Neural cell (in vitro differentiated cells): ENCODE measurements around the gene SPATA6L. TPM values are rescaled to one million over a fixed set of nuclear protein-coding genes. Genes with fewer than 3 reads are reported as not detected.
A peak's percentile ranks its signal among the peaks of the same experiment; 100 is the strongest.

ENCODE experiments used
- H2AFZ ChIP-seq: fragments of 200-600, 300-800 bp; sonication (generic), shearing (Covaris generic); 2 replicates; pipeline ENCODE4 v1.6.0; 2014; ENCODE audit warnings: low read depth, mild to moderate bottlenecking, antibody characterized with exemption, low read length, moderate library complexity
- H3F3A ChIP-seq: fragments of 200-600 bp; shearing (Covaris generic); 2 replicates; pipeline ENCODE4 v1.6.1; 2016; ENCODE audit warnings: mild to moderate bottlenecking, moderate library complexity, mixed read lengths, antibody characterized with exemption, low read length; ENCODE audit not compliant: insufficient read depth, poor library complexity, severe bottlenecking
- H3K27ac ChIP-seq: fragments of 200-600, 300-800 bp; sonication (generic), shearing (Covaris generic); 2 replicates; pipeline ENCODE4 v1.5.1; 2014; ENCODE audit warnings: mild to moderate bottlenecking, low read length, moderate library complexity
- H3K27me3 ChIP-seq: fragments of 300-800, 200-600 bp; sonication (generic), shearing (Covaris generic); 2 replicates; pipeline ENCODE4 v1.6.0; 2014; ENCODE audit warnings: mild to moderate bottlenecking, low read depth, low read length, moderate library complexity; ENCODE audit not compliant: insufficient read depth
- H3K36me3 ChIP-seq: fragments of 300-800, 200-600 bp; sonication (generic), shearing (Covaris generic); 2 replicates; pipeline ENCODE4 v1.5.1; 2014; ENCODE audit warnings: mild to moderate bottlenecking, antibody characterized with exemption, low read length, moderate library complexity; ENCODE audit not compliant: insufficient read depth
- H3K4me2 ChIP-seq: fragments of 300-800, 200-600 bp; sonication (generic), shearing (Covaris generic); 2 replicates; pipeline ENCODE4 v1.6.0; 2014; ENCODE audit warnings: mild to moderate bottlenecking, low read length
- H3K4me3 ChIP-seq: fragments of 300-800, 200-600 bp; sonication (generic), shearing (Covaris generic); 2 replicates; pipeline ENCODE4 v1.5.1; 2014; ENCODE audit warnings: mild to moderate bottlenecking, low read length, moderate library complexity
- H3K79me2 ChIP-seq: fragments of 200-600 bp; shearing (Covaris generic); replicated peaks from 2 replicates; pipeline ENCODE4 v1.6.0; 2014; ENCODE audit warnings: mild to moderate bottlenecking, low read length, moderate library complexity; ENCODE audit not compliant: insufficient read depth
- H3K9ac ChIP-seq: fragments of 300-800, 200-600 bp; sonication (generic), shearing (Covaris generic); 2 replicates; pipeline ENCODE4 v1.6.1; 2016; ENCODE audit warnings: mild to moderate bottlenecking, low read length, mixed read lengths
- H3K9me2 ChIP-seq: fragments of 200-600 bp; shearing (Covaris generic); 2 replicates; pipeline ENCODE4 v1.6.1; 2016; ENCODE audit warnings: mild to moderate bottlenecking, low read length, mixed read lengths; ENCODE audit not compliant: insufficient read depth
- H3K9me3 ChIP-seq: fragments of 200-600, 300-800 bp; sonication (generic), shearing (Covaris generic); 2 replicates; pipeline ENCODE4 v1.6.1; 2016; ENCODE audit warnings: mild to moderate bottlenecking, mixed run types, low read length, moderate library complexity, mixed read lengths
- H4K20me1 ChIP-seq: fragments of 200-600 bp; shearing (Covaris generic); 2 replicates; pipeline ENCODE4 v1.6.1; 2016; ENCODE audit warnings: mild to moderate bottlenecking, mixed run types; ENCODE audit not compliant: insufficient read depth
- EP300 ChIP-seq: fragments of 450-650 bp; conservative IDR thresholded peaks from 2 replicates; pipeline ENCODE4 v1.6.1; 2014; ENCODE audit warnings: antibody characterized with exemption, mild to moderate bottlenecking, moderate library complexity; ENCODE audit not compliant: poor library complexity, severe bottlenecking
- EZH2 ChIP-seq: fragments of 200-600, 300-800 bp; shearing (Covaris generic), sonication (generic); IDR thresholded peaks from 2 replicates; pipeline ENCODE4 v1.6.1; 2014; ENCODE audit warnings: antibody characterized with exemption, low read length, borderline replicate concordance, mild to moderate bottlenecking; ENCODE audit not compliant: insufficient read depth, poor library complexity, severe bottlenecking
- MXI1 ChIP-seq: fragments of 450-650 bp; conservative IDR thresholded peaks from 2 replicates; pipeline ENCODE4 v1.6.1; 2014; ENCODE audit warnings: antibody characterized with exemption, mild to moderate bottlenecking; ENCODE audit not compliant: poor library complexity, severe bottlenecking
- POLR2AphosphoS5 ChIP-seq: IDR thresholded peaks from 2 replicates; pipeline ENCODE4 v1.6.1; 2012
- RAD21 ChIP-seq: fragments of 450-650 bp; conservative IDR thresholded peaks from 2 replicates; pipeline ENCODE4 v1.6.1; 2014; ENCODE audit warnings: antibody characterized with exemption, mild to moderate bottlenecking, moderate library complexity
- SMC3 ChIP-seq: fragments of 450-650 bp; conservative IDR thresholded peaks from 2 replicates; pipeline ENCODE4 v1.6.1; 2014; ENCODE audit warnings: antibody characterized with exemption, mild to moderate bottlenecking, moderate library complexity; ENCODE audit not compliant: poor library complexity
- TAF1 ChIP-seq: IDR thresholded peaks from 2 replicates; pipeline ENCODE4 v1.6.1; 2012; ENCODE audit warnings: low read depth
- polyA plus RNA-seq: library from polyadenylated mRNA; depleted of rRNA; stranded (reverse); fragments of >200 nt; gene quantifications from 2 replicates; pipeline ENCODE4 v1.2.3, GENCODE V29; 2014
- TF ChIP-seq, protein P1 (sequence below): fragments of 450-650 bp; IDR thresholded peaks from 2 replicates; pipeline ENCODE4 v1.5.1; 2014; ENCODE audit warnings: antibody characterized with exemption, mild to moderate bottlenecking, moderate library complexity; ENCODE audit not compliant: poor library complexity, severe bottlenecking
- TF ChIP-seq, protein P2 (sequence below): IDR thresholded peaks from 2 replicates; pipeline ENCODE4 v1.6.1; 2012; ENCODE audit warnings: borderline replicate concordance

The SPATA6L gene
- polyA plus RNA-seq, 1 donor from 2014 or later = 0.89 TPM

DNA sequence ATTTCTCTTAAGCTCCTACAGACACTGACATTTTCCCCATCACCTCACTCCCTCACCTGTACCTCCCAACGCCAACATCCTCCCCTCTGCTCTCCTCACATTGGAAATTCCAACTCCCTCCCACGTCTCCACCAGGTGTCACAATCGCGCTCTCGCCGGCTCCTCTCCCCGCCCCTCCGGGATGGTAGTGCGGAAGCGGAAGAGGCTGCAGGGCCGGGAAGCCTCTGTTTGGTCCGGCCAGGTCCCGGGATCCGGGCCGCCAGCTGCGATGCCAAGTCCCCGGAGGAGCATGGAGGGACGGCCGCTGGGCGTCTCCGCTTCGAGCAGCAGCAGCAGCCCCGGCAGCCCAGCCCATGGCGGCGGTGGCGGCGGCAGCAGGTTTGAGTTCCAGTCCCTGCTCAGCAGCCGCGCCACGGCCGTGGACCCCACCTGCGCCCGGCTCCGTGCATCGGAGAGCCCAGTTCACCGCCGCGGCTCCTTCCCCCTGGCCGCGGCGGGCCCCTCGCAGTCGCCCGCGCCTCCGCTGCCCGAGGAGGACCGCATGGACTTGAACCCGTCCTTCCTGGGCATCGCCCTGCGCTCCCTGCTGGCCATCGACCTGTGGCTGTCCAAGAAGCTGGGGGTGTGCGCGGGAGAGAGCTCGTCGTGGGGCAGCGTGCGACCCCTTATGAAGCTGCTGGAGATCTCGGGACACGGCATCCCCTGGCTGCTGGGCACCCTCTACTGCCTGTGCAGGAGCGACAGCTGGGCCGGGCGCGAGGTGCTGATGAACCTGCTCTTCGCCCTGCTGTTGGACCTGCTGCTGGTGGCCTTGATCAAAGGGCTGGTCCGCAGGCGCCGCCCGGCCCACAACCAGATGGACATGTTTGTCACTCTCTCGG is 3.9 kb downstream of the SPATA6L start, which contains the start of gene PLPP6:
Gene PLPP6 (plus strand): TSS at position 187 of the 881 bp plus-strand sequence. CDS start 82 bp downstream, at position 269.
- Histone ChIP-seq H2AFZ (peak within 1 kb of the TSS; percentile 78), H3K9me3 (no peaks in the 10 kb centered on the region), H3F3A (no peaks in the 10 kb centered on the region), H3K4me3 (peak within 1 kb of the TSS; percentile 98), H3K27ac (peak within 1 kb of the TSS; percentile 42), H3K4me2 (peak within 1 kb of the TSS; percentile 94), H3K79me2 (no peaks in the 10 kb centered on the region), H4K20me1 (no peaks in the 10 kb centered on the region), H3K9ac (peak within 1 kb of the TSS; percentile 84), H3K27me3 (no peaks in the 10 kb centered on the region), H3K36me3 (no peaks in the 10 kb centered on the region), H3K9me2 (no peaks in the 10 kb centered on the region)
- TF ChIP-seq MXI1 (peak; percentile 81), EP300 (peak; percentile 43), SMC3 (peak; percentile 73), POLR2AphosphoS5 (peak; percentile 77), RAD21 (peak; percentile 65), TAF1 (no peak), EZH2 (no peak)
- TF ChIP-seq, protein P1, sequence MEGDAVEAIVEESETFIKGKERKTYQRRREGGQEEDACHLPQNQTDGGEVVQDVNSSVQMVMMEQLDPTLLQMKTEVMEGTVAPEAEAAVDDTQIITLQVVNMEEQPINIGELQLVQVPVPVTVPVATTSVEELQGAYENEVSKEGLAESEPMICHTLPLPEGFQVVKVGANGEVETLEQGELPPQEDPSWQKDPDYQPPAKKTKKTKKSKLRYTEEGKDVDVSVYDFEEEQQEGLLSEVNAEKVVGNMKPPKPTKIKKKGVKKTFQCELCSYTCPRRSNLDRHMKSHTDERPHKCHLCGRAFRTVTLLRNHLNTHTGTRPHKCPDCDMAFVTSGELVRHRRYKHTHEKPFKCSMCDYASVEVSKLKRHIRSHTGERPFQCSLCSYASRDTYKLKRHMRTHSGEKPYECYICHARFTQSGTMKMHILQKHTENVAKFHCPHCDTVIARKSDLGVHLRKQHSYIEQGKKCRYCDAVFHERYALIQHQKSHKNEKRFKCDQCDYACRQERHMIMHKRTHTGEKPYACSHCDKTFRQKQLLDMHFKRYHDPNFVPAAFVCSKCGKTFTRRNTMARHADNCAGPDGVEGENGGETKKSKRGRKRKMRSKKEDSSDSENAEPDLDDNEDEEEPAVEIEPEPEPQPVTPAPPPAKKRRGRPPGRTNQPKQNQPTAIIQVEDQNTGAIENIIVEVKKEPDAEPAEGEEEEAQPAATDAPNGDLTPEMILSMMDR = peak; percentile 78
- TF ChIP-seq, protein P2, sequence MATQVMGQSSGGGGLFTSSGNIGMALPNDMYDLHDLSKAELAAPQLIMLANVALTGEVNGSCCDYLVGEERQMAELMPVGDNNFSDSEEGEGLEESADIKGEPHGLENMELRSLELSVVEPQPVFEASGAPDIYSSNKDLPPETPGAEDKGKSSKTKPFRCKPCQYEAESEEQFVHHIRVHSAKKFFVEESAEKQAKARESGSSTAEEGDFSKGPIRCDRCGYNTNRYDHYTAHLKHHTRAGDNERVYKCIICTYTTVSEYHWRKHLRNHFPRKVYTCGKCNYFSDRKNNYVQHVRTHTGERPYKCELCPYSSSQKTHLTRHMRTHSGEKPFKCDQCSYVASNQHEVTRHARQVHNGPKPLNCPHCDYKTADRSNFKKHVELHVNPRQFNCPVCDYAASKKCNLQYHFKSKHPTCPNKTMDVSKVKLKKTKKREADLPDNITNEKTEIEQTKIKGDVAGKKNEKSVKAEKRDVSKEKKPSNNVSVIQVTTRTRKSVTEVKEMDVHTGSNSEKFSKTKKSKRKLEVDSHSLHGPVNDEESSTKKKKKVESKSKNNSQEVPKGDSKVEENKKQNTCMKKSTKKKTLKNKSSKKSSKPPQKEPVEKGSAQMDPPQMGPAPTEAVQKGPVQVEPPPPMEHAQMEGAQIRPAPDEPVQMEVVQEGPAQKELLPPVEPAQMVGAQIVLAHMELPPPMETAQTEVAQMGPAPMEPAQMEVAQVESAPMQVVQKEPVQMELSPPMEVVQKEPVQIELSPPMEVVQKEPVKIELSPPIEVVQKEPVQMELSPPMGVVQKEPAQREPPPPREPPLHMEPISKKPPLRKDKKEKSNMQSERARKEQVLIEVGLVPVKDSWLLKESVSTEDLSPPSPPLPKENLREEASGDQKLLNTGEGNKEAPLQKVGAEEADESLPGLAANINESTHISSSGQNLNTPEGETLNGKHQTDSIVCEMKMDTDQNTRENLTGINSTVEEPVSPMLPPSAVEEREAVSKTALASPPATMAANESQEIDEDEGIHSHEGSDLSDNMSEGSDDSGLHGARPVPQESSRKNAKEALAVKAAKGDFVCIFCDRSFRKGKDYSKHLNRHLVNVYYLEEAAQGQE = peak; percentile 34

DNA sequence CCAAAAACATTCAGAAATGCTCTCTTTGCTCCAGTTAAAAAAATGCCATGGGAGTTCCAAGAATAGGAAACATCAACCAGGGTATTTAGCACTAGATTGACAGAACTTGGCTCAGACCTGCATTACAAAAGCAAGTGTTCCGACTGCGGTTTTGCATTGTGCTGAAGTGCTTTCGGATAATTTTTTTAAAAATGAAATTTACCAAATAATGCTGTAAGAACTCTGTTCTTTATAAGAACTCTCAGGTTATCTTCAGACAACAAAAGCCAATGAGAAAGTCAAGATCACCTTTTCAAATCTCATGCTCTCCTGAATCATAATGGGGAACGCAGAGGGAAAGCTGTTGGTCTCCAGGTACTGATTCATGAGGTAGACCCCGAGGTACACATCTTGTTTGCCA is 4.7 kb downstream of the SPATA6L start:
- Histone ChIP-seq H3K9ac (peak overlapping the region; percentile 84), H3K36me3 (no peaks in the 10 kb centered on the region), H3K27ac (peak overlapping the region; percentile 42), H3K9me2 (no peaks in the 10 kb centered on the region), H3F3A (no peaks in the 10 kb centered on the region), H3K27me3 (no peaks in the 10 kb centered on the region), H4K20me1 (no peaks in the 10 kb centered on the region), H2AFZ (peak overlapping the region; percentile 78), H3K4me2 (peak overlapping the region; percentile 66), H3K79me2 (no peaks in the 10 kb centered on the region), H3K4me3 (peak overlapping the region; percentile 98), H3K9me3 (no peaks in the 10 kb centered on the region)
- TF ChIP-seq, protein P1 = no peak
- no peak for TF ChIP-seq SMC3
- no peak for TF ChIP-seq RAD21
- TF ChIP-seq, protein P2 = no peak
- no peak for TF ChIP-seq MXI1
- no peak for TF ChIP-seq TAF1
- no peak for TF ChIP-seq EP300
- no peak for TF ChIP-seq POLR2AphosphoS5
- no peak for TF ChIP-seq EZH2
